Epithelial cell of proximal tubule (primary cell): ENCODE measurements around the gene RRAGD. TPM values are rescaled to one million over a fixed set of nuclear protein-coding genes. Genes with fewer than 3 reads are reported as not detected.

Experiments
- DNase-seq: peaks from one replicate; pipeline ENCODE4 v3.0.0-alpha.2; 2011; ENCODE audit warnings: low read depth
- H3K4me3 ChIP-seq: 2 replicates; pipeline ENCODE4 v1.5.1; 2011; ENCODE audit warnings: low read depth, mild to moderate bottlenecking, low read length
- CTCF ChIP-seq: conservative IDR thresholded peaks from 2 replicates; pipeline ENCODE4 v1.5.1; 2012; ENCODE audit warnings: low read depth, mild to moderate bottlenecking, low read length
- total RNA-seq: library from RNA; depleted of rRNA; stranded (reverse); fragments of >200 nt; gene quantifications from 2 replicates; pipeline ENCODE4 v1.2.3, GENCODE V29; 2015

RRAGD gene
- total RNA-seq, 1 donor from 2014 or later: 12.7 TPM

- peak; percentile 52 for DNase-seq
These were observed 31.6 kb upstream of the RRAGD start for GRCh38 chr6:89443658-89444057.

GRCh38 chr6:89440200-89440599, 28.1 kb upstream of the RRAGD start:
- TF ChIP-seq CTCF: no peak
- H3K4me3 ChIP-seq: no peak overlapping the region
- DNase-seq: no peak

More at GRCh38 chr6:89443658-89444057, 31.6 kb upstream of the RRAGD start:
- TF ChIP-seq CTCF: no peak
- H3K4me3 ChIP-seq: peak overlapping the region; percentile 8

- no peak for TF ChIP-seq CTCF
- no peak overlapping the region for H3K4me3 ChIP-seq
- no peak for DNase-seq
These were observed 26.9 kb upstream of the RRAGD start for GRCh38 chr6:89439014-89439413.

GRCh38 chr6:89438248-89438647, 26.2 kb upstream of the RRAGD start:
- DNase-seq: no peak
- no peak overlapping the region for H3K4me3 ChIP-seq
- no peak for TF ChIP-seq CTCF

- H3K4me3 ChIP-seq: no peak overlapping the region
- no peak for DNase-seq
- no peak for TF ChIP-seq CTCF
These were observed 24.2 kb upstream of the RRAGD start for GRCh38 chr6:89436226-89436625.

GRCh38 chr6:89434954-89435353, 22.9 kb upstream of the RRAGD start:
- TF ChIP-seq CTCF: no peak
- DNase-seq: no peak
- no peak overlapping the region for H3K4me3 ChIP-seq

- no peak for DNase-seq
- TF ChIP-seq CTCF: no peak
- H3K4me3 ChIP-seq: peak overlapping the region; percentile 87
These were observed 22.1 kb upstream of the RRAGD start for GRCh38 chr6:89434150-89434499.
